Measurements from ENCODE around the gene CSNK1D. TPM values are rescaled to one million over a fixed set of nuclear protein-coding genes. Genes with fewer than 3 reads are reported as not detected.

CSNK1D gene
- total and polyA plus RNA-seq, 2 experiments from 2014 or later, result 55.3 to 66.4 TPM

DNA sequence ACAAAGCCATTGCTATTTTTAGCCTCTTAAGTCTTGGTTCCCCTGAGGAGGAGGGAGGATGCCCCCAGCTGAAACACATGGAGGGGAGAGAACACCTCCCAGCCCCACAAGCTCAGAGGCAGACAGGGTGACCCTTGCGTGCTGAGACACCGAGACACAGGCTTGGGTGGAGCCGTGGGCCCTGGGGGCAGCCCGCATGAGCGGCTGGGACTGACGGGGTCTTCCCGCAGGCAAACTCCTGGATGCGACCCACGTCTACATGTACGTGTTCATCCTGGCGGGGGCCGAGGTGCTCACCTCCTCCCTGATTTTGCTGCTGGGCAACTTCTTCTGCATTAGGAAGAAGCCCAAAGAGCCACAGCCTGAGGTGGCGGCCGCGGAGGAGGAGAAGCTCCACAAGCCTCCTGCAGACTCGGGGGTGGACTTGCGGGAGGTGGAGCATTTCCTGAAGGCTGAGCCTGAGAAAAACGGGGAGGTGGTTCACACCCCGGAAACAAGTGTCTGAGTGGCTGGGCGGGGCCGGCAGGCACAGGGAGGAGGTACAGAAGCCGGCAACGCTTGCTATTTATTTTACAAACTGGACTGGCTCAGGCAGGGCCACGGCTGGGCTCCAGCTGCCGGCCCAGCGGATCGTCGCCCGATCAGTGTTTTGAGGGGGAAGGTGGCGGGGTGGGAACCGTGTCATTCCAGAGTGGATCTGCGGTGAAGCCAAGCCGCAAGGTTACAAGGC, 34.9 kb downstream of the CSNK1D start:
- Mint-ChIP-seq H3K9me3 (no peaks in the 10 kb centered on the region), H3K27me3 (ENCODE audit: insufficient read depth, low read depth, poor library complexity) (peaks cover 14% of the 10 kb centered on the region), H3K4me3 (no peak overlapping the region), H3K36me3 (ENCODE audit: low read depth) (peaks cover 12% of the 10 kb centered on the region), H3K4me1 (peaks cover 12% of the 10 kb centered on the region; the same call in 2 of the 3 replicates), H3K27ac (no peak overlapping the region)
- ATAC-seq, result no peak
- Histone ChIP-seq H4K20me1 (replicated peaks; ENCODE audit: insufficient read depth) (peaks cover 11% of the 10 kb centered on the region), H3F3A (replicated peaks; ENCODE audit: low read depth) (peaks cover 5% of the 10 kb centered on the region; the same call in 1 of the 2 replicates), H3K9me2 (ENCODE audit: insufficient read depth) (no peaks in the 10 kb centered on the region), H3K79me2 (replicated peaks; ENCODE audit: insufficient read depth) (peaks cover 5% of the 10 kb centered on the region; the same call in 1 of the 2 replicates), H3K4me2 (no peak overlapping the region), H3K4me3 (no peak overlapping the region), H3K4me1 (ENCODE audit: insufficient read depth) (no peaks in the 10 kb centered on the region; the same call in 1 of the 2 replicates), H3K27ac (ENCODE audit: low read depth) (no peak overlapping the region), H2AFZ (no peak overlapping the region), H3K27me3 (ENCODE audit: insufficient read depth) (no peaks in the 10 kb centered on the region), H3K36me3 (ENCODE audit: insufficient read depth) (peaks cover 4% of the 10 kb centered on the region; the same call in 1 of the 2 replicates)
- DNase-seq (ENCODE audit: low spot score), result no peak
- no peak for TF ChIP-seq STAT1 (IDR thresholded peaks at IDR 0.05; ENCODE audit: unreplicated experiment)
- no peak for TF ChIP-seq POLR2AphosphoS5 (IDR thresholded peaks at IDR 0.05; ENCODE audit: low read depth)
- TF ChIP-seq ZNF114 (CRISPR knock-in tag; IDR thresholded peaks at IDR 0.05), result no peak
- TF ChIP-seq, protein P1, sequence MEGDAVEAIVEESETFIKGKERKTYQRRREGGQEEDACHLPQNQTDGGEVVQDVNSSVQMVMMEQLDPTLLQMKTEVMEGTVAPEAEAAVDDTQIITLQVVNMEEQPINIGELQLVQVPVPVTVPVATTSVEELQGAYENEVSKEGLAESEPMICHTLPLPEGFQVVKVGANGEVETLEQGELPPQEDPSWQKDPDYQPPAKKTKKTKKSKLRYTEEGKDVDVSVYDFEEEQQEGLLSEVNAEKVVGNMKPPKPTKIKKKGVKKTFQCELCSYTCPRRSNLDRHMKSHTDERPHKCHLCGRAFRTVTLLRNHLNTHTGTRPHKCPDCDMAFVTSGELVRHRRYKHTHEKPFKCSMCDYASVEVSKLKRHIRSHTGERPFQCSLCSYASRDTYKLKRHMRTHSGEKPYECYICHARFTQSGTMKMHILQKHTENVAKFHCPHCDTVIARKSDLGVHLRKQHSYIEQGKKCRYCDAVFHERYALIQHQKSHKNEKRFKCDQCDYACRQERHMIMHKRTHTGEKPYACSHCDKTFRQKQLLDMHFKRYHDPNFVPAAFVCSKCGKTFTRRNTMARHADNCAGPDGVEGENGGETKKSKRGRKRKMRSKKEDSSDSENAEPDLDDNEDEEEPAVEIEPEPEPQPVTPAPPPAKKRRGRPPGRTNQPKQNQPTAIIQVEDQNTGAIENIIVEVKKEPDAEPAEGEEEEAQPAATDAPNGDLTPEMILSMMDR (conservative IDR thresholded peaks at IDR 0.05; ENCODE audit: low read depth in 2 of 2), result no peak
- TF ChIP-seq EZH2 (IDR thresholded peaks at IDR 0.05; ENCODE audit: low read depth, unreplicated experiment), result no peak
- TF ChIP-seq, protein P2, sequence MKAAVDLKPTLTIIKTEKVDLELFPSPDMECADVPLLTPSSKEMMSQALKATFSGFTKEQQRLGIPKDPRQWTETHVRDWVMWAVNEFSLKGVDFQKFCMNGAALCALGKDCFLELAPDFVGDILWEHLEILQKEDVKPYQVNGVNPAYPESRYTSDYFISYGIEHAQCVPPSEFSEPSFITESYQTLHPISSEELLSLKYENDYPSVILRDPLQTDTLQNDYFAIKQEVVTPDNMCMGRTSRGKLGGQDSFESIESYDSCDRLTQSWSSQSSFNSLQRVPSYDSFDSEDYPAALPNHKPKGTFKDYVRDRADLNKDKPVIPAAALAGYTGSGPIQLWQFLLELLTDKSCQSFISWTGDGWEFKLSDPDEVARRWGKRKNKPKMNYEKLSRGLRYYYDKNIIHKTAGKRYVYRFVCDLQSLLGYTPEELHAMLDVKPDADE (IDR thresholded peaks at IDR 0.05), result no peak
- TF ChIP-seq, protein P3, sequence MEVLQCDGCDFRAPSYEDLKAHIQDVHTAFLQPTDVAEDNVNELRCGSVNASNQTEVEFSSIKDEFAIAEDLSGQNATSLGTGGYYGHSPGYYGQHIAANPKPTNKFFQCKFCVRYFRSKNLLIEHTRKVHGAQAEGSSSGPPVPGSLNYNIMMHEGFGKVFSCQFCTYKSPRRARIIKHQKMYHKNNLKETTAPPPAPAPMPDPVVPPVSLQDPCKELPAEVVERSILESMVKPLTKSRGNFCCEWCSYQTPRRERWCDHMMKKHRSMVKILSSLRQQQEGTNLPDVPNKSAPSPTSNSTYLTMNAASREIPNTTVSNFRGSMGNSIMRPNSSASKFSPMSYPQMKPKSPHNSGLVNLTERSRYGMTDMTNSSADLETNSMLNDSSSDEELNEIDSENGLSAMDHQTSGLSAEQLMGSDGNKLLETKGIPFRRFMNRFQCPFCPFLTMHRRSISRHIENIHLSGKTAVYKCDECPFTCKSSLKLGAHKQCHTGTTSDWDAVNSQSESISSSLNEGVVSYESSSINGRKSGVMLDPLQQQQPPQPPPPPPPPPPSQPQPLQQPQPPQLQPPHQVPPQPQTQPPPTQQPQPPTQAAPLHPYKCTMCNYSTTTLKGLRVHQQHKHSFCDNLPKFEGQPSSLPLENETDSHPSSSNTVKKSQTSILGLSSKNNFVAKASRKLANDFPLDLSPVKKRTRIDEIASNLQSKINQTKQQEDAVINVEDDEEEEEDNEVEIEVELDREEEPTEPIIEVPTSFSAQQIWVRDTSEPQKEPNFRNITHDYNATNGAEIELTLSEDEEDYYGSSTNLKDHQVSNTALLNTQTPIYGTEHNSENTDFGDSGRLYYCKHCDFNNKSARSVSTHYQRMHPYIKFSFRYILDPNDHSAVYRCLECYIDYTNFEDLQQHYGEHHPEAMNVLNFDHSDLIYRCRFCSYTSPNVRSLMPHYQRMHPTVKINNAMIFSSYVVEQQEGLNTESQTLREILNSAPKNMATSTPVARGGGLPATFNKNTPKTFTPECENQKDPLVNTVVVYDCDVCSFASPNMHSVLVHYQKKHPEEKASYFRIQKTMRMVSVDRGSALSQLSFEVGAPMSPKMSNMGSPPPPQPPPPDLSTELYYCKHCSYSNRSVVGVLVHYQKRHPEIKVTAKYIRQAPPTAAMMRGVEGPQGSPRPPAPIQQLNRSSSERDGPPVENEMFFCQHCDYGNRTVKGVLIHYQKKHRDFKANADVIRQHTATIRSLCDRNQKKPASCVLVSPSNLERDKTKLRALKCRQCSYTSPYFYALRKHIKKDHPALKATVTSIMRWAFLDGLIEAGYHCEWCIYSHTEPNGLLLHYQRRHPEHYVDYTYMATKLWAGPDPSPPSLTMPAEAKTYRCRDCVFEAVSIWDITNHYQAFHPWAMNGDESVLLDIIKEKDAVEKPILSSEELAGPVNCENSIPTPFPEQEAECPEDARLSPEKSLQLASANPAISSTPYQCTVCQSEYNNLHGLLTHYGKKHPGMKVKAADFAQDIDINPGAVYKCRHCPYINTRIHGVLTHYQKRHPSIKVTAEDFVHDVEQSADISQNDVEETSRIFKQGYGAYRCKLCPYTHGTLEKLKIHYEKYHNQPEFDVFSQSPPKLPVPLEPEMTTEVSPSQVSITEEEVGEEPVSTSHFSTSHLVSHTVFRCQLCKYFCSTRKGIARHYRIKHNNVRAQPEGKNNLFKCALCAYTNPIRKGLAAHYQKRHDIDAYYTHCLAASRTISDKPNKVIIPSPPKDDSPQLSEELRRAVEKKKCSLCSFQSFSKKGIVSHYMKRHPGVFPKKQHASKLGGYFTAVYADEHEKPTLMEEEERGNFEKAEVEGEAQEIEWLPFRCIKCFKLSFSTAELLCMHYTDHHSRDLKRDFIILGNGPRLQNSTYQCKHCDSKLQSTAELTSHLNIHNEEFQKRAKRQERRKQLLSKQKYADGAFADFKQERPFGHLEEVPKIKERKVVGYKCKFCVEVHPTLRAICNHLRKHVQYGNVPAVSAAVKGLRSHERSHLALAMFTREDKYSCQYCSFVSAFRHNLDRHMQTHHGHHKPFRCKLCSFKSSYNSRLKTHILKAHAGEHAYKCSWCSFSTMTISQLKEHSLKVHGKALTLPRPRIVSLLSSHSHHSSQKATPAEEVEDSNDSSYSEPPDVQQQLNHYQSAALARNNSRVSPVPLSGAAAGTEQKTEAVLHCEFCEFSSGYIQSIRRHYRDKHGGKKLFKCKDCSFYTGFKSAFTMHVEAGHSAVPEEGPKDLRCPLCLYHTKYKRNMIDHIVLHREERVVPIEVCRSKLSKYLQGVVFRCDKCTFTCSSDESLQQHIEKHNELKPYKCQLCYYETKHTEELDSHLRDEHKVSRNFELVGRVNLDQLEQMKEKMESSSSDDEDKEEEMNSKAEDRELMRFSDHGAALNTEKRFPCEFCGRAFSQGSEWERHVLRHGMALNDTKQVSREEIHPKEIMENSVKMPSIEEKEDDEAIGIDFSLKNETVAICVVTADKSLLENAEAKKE (CRISPR knock-in tag; IDR thresholded peaks at IDR 0.05), result no peak
- no peak for TF ChIP-seq ZNF331 (CRISPR knock-in tag; IDR thresholded peaks at IDR 0.05; ENCODE audit: low read depth)
- no peak for TF ChIP-seq CREB1 (CRISPR knock-in tag; IDR thresholded peaks at IDR 0.05; ENCODE audit: low read depth)
- TF ChIP-seq, protein P4, sequence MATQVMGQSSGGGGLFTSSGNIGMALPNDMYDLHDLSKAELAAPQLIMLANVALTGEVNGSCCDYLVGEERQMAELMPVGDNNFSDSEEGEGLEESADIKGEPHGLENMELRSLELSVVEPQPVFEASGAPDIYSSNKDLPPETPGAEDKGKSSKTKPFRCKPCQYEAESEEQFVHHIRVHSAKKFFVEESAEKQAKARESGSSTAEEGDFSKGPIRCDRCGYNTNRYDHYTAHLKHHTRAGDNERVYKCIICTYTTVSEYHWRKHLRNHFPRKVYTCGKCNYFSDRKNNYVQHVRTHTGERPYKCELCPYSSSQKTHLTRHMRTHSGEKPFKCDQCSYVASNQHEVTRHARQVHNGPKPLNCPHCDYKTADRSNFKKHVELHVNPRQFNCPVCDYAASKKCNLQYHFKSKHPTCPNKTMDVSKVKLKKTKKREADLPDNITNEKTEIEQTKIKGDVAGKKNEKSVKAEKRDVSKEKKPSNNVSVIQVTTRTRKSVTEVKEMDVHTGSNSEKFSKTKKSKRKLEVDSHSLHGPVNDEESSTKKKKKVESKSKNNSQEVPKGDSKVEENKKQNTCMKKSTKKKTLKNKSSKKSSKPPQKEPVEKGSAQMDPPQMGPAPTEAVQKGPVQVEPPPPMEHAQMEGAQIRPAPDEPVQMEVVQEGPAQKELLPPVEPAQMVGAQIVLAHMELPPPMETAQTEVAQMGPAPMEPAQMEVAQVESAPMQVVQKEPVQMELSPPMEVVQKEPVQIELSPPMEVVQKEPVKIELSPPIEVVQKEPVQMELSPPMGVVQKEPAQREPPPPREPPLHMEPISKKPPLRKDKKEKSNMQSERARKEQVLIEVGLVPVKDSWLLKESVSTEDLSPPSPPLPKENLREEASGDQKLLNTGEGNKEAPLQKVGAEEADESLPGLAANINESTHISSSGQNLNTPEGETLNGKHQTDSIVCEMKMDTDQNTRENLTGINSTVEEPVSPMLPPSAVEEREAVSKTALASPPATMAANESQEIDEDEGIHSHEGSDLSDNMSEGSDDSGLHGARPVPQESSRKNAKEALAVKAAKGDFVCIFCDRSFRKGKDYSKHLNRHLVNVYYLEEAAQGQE (IDR thresholded peaks at IDR 0.05; ENCODE audit: unreplicated experiment), result no peak
- TF ChIP-seq JUNB (IDR thresholded peaks at IDR 0.05; ENCODE audit: unreplicated experiment), result no peak
- no peak for TF ChIP-seq EZH2phosphoT487 (IDR thresholded peaks at IDR 0.05; ENCODE audit: unreplicated experiment)
- no peak for TF ChIP-seq NANOG (IDR thresholded peaks at IDR 0.05; ENCODE audit: borderline replicate concordance)
